AG20443 (cell line): ENCODE data around the gene UGT1A8.

Source experiments
- DNase-seq: peaks from one replicate; pipeline ENCODE4 v3.0.0; 2012; ENCODE audit warnings: low spot score, mixed read lengths

The UGT1A8 gene

DNA sequence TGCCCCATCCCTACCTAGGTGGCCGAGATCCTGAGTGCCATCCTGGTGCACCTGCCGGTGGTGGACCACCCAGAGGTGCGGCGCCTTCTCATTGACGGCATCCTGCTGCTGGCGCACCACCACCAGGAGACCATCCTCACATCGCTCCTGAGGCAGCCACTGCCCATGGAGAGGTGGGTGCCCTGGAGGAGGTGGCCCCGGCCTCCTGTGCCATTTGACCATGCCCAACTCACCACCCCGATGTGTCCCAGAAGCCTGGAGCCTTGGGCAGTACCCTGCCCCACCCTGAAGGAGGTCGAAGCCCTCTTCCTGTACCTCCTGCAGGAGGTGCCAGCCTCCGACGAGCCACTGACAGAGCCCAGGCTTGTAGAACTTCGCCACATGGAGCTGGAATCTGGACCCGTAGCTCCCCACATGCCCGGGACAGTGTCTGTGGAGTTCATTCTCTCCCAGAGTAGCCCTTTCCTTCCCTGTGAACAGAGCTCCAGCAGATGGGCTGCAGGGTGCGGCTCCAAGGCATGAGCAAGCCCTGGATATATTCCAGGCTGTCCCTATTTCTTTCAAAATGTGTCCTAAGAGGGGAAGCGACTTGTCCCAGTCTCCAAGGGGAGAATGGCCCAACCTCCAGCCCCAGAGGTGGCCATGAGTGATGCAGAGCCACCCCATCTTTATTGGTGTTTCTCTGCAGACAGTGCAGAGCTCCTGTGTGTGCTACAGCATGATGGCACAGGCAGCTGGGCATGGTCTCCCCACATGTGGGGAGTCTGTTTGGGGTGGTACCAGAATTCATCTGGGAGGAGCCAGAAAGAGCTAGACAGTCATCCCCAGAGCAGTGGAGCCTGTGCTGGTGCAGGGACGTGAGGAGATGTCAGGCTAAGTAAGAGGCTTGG lies 202.7 kb downstream of the UGT1A8 start:
- peak; percentile 72 for DNase-seq

DNA sequence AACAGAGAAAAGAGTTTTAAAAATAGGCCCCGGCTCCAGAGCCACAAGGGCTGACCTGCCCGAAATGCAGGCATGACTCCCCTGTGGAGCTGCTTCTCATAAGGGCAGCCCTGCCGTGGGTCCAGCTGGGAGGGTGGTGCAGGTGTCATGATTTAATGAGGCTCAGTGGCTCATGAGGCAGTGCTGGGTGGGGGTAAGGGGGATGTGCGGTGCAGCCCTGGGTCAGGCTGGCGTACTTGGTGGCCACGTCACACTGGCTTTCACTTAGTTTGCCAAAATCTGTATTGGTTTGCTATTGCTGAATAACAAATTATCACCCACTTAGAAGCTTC lies 203.3 kb downstream of the UGT1A8 start:
- no peak for DNase-seq

DNA sequence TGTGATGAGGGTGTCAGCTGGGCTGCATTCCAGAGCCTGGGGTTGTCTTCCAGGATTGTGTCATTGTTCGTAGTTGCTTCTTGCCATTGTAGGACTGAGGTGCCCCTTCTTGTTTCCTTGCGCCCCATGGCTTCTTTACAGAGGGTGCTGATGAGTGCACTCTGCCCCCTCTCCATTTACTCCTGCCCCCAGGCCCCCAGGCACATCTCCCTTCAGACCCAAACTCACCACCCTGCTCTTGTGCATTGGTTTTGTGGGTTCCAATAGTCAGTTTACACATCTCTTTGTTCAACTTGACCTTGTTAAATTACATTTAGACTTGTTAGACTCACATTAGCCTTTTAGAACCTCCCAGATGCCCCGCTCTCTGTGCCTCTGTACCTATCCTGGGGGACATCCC lies 203.8 kb downstream of the UGT1A8 start:
- DNase-seq = no peak

DNA sequence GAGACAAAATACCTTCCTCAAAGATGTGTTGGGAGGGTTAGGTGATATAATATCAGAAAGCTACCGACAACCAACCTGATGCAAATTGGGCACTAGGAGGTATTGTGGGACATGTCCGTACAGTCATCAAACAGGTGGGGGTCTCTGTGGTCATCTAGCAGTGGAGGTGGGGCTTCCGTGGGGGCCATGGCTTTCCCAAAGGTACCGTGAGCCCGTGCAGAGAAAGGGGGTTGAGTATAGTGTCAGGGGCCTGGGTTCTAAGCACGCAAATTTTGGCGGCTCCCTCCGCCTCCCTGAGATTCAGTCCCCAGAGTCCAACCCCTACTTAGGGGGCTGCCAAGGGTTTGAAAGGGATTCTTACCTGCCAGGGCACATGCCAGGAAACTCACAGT lies 204.3 kb downstream of the UGT1A8 start:
- no peak for DNase-seq

DNA sequence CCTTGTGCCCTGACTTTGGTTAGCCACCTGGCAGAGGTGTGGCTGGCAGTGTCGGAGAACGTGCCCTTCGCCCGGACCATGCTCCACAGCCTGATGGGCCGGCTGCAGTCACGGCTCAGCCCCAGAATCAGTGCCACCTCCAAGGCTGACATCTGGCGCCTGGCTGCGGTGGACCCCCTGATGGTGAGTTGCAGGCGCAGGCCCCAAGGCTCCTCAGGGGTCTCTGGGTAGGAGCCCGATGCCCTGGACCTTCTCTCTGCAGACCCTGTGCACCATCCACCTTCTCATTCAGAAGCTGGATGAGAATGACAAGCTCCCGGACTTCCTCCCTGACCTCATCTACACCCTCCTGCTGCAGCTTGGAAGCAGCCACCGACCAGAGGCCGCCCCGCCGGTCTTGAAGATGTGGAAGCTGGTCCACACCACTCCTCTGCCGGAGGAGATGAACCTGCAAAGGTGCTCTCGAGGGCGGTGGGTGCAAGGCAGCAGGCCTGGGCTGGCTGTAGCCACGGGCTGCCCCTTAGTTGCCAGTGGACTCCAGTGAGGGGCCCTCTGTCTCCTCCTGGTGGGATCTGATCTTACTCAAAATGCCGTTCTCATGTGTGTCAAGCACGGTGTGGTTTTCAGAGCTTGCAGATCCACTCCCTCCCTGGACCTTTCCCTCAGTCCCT lies 204.8 kb downstream of the UGT1A8 start:
- no peak for DNase-seq
